DND-41 (cell line): ENCODE results near the gene EDEM3.

ENCODE experiments used
- CTCF ChIP-seq: IDR thresholded peaks from 2 replicates; pipeline ENCODE4 v1.5.1; 2012; ENCODE audit warnings: borderline replicate concordance, low read length, moderate library complexity, mild to moderate bottlenecking; ENCODE audit not compliant: poor library complexity, severe bottlenecking; ENCODE audit errors: extremely low read depth
- EZH2 ChIP-seq: IDR thresholded peaks from 3 replicates; pipeline ENCODE4 v1.6.1; 2012; ENCODE audit warnings: borderline replicate concordance, low read depth, mild to moderate bottlenecking, moderate library complexity, low read length, inconsistent platforms; ENCODE audit not compliant: severe bottlenecking

- no peak for TF ChIP-seq CTCF
- no peak for TF ChIP-seq EZH2
Observed at GRCh38 chr1:184740344-184740743, 14.3 kb downstream of the EDEM3 start.
